Measurements from ENCODE around the gene MPZL2. TPM values are rescaled to one million over a fixed set of nuclear protein-coding genes. Genes with fewer than 3 reads are reported as not detected.

Gene MPZL2
- total and polyA plus RNA-seq, 2 donors from 2014 or later: 16.8 to 111 TPM

DNA sequence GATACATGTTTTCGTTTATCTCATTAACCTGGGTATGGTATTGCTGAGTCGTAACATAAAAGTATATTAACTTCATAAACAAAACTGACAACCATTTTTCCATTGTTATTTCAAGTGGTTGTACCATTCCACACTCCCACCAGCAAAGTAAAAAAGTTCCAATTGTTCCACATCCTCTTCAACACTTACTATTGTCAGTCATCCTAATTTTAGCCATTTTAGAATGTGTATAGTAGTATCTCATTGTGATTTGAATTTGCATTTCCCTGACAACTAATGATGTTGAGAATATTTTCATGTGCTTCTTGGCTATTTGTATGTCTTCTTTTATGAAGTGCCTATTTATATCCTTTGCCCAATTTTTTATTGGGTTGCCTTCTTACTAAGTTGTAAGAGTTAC lies 30.0 kb upstream of the MPZL2 start:
- H3K4me3 ChIP-seq (ENCODE audit: low read length in 3 of 3): no peak overlapping the region
- no peaks in the 10 kb centered on the region for H3K4me1 ChIP-seq (ENCODE audit: control insufficient read depth in 2 of 3, insufficient read depth in 2 of 3, low read depth in 1 of 3, low read length in 3 of 3)
- no peak overlapping the region for H3K9ac ChIP-seq (ENCODE audit: low read length in 3 of 3)
- no peak overlapping the region for H3K27ac ChIP-seq (ENCODE audit: low read depth in 2 of 2, low read length in 2 of 2)
- TF ChIP-seq, protein P1, sequence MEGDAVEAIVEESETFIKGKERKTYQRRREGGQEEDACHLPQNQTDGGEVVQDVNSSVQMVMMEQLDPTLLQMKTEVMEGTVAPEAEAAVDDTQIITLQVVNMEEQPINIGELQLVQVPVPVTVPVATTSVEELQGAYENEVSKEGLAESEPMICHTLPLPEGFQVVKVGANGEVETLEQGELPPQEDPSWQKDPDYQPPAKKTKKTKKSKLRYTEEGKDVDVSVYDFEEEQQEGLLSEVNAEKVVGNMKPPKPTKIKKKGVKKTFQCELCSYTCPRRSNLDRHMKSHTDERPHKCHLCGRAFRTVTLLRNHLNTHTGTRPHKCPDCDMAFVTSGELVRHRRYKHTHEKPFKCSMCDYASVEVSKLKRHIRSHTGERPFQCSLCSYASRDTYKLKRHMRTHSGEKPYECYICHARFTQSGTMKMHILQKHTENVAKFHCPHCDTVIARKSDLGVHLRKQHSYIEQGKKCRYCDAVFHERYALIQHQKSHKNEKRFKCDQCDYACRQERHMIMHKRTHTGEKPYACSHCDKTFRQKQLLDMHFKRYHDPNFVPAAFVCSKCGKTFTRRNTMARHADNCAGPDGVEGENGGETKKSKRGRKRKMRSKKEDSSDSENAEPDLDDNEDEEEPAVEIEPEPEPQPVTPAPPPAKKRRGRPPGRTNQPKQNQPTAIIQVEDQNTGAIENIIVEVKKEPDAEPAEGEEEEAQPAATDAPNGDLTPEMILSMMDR (IDR thresholded peaks at IDR 0.05; ENCODE audit: borderline replicate concordance, extremely low read depth, insufficient read depth): no peak
- DNase-seq (no peak), FAIRE-seq (no peak)
- intact Hi-C loops (cut with DNase I): no loop called here
- no peaks in the 10 kb centered on the region for H3K9me3 ChIP-seq (ENCODE audit: control insufficient read depth in 2 of 3, insufficient read depth in 1 of 3, low read length in 3 of 3)
- no peaks in the 10 kb centered on the region for H3K27me3 ChIP-seq (ENCODE audit: control insufficient read depth, insufficient read depth, low read length)
- no peaks in the 10 kb centered on the region for H3K36me3 ChIP-seq (ENCODE audit: control insufficient read depth in 2 of 3, insufficient read depth in 3 of 3, low read length in 3 of 3)

DNA sequence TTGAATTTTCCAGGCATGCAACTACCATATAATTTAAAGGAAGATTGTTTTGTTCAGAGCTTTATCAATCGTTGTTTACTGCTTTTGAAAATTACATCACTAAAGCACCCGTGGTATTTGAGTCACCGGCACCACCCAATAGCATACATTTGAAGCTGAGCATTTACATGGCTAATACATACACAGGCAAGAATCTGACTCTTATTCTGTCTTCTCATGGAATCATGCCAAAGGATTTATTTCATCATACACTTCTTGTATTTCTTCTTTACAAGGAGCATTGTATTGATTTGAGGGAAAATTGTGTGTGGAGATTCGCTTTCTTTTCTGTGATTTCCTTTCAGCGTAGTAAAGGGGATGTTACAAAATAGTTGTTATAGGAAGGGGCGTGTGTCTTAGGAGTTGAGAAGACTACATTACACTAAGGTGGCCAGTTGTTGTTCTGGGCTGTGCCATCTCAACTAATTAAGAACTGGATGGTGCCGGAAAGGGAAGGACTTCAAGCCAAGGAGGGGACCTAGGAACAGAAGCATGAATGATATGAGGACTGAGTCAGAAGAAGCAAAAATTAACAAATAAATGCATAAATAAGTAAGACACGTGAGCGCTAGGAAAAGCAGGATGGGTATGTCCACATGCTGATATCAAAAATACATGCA lies 27.5 kb upstream of the MPZL2 start:
- intact Hi-C loops (cut with DNase I): no loop called here
- DNase-seq (no peak), FAIRE-seq (no peak)
- Histone ChIP-seq H3K4me1 (ENCODE audit: control insufficient read depth in 2 of 3, insufficient read depth in 2 of 3, low read depth in 1 of 3, low read length in 3 of 3) (no peaks in the 10 kb centered on the region), H3K36me3 (ENCODE audit: control insufficient read depth in 2 of 3, insufficient read depth in 3 of 3, low read length in 3 of 3) (no peaks in the 10 kb centered on the region), H3K27me3 (ENCODE audit: control insufficient read depth, insufficient read depth, low read length) (no peaks in the 10 kb centered on the region), H3K9me3 (ENCODE audit: control insufficient read depth in 2 of 3, insufficient read depth in 1 of 3, low read length in 3 of 3) (no peaks in the 10 kb centered on the region), H3K27ac (ENCODE audit: low read depth in 2 of 2, low read length in 2 of 2) (no peak overlapping the region), H3K9ac (ENCODE audit: low read length in 3 of 3) (no peak overlapping the region), H3K4me3 (ENCODE audit: low read length in 3 of 3) (no peak overlapping the region)
- TF ChIP-seq, protein P1 (IDR thresholded peaks at IDR 0.05; ENCODE audit: borderline replicate concordance, extremely low read depth, insufficient read depth): no peak

DNA sequence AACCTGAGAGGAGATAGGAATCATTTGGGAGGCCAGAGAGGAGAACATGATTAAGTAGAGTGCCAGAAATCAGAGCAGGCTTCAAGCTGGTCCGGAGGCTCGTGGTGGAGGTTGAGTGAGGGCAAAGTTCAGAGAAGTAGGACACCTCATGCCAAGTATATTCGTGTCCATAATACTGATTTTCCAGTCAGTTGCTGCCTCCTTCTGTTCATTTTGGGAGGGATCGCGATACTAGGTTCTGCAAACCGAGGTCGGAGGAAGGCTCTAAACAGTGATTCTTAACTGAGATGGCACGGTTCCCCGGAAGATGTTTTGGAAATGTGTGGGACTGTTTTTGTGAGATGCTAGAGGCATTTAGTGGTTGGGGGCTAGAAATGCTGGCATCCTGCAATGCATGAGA lies 26.8 kb upstream of the MPZL2 start:
- H3K9ac ChIP-seq (ENCODE audit: low read length in 3 of 3): no peak overlapping the region
- peak in 1 of 5 donors; percentile 32 for DNase-seq
- no peak overlapping the region for H3K4me3 ChIP-seq (ENCODE audit: low read length in 3 of 3)
- H3K4me1 ChIP-seq (ENCODE audit: control insufficient read depth in 2 of 3, insufficient read depth in 2 of 3, low read depth in 1 of 3, low read length in 3 of 3): no peaks in the 10 kb centered on the region
- no peaks in the 10 kb centered on the region for H3K36me3 ChIP-seq (ENCODE audit: control insufficient read depth in 2 of 3, insufficient read depth in 3 of 3, low read length in 3 of 3)
- no peak for FAIRE-seq
- no peaks in the 10 kb centered on the region for H3K27me3 ChIP-seq (ENCODE audit: control insufficient read depth, insufficient read depth, low read length)
- TF ChIP-seq, protein P1 (IDR thresholded peaks at IDR 0.05; ENCODE audit: borderline replicate concordance, extremely low read depth, insufficient read depth): peak; percentile 49
- no peaks in the 10 kb centered on the region for H3K9me3 ChIP-seq (ENCODE audit: control insufficient read depth in 2 of 3, insufficient read depth in 1 of 3, low read length in 3 of 3)
- intact Hi-C loops (cut with DNase I): no loop called here
- no peak overlapping the region for H3K27ac ChIP-seq (ENCODE audit: low read depth in 2 of 2, low read length in 2 of 2)

DNA sequence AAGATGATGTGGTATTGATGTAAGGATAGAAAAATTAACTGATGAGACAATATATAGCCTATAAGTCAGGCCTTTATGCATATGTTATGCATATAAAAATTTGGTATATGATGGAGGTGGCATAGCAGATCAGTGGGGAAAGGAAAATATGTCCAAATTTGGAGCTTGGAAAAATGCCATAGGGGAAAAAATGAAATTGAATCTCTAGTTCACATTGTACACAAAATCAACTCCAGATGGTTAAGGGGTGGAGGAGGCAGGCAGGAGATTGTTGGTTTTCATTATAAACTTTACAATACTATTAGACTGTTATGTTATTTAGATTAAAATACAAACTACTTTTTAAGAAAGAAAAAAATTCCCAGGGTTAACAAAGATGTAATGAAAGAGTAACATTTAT lies 25.3 kb upstream of the MPZL2 start:
- TF ChIP-seq, protein P1 (IDR thresholded peaks at IDR 0.05; ENCODE audit: borderline replicate concordance, extremely low read depth, insufficient read depth): no peak
- Histone ChIP-seq H3K4me1 (ENCODE audit: control insufficient read depth in 2 of 3, insufficient read depth in 2 of 3, low read depth in 1 of 3, low read length in 3 of 3) (no peaks in the 10 kb centered on the region), H3K9me3 (ENCODE audit: control insufficient read depth in 2 of 3, insufficient read depth in 1 of 3, low read length in 3 of 3) (no peaks in the 10 kb centered on the region), H3K27ac (ENCODE audit: low read depth in 2 of 2, low read length in 2 of 2) (no peak overlapping the region), H3K27me3 (ENCODE audit: control insufficient read depth, insufficient read depth, low read length) (no peaks in the 10 kb centered on the region), H3K36me3 (ENCODE audit: control insufficient read depth in 2 of 3, insufficient read depth in 3 of 3, low read length in 3 of 3) (no peaks in the 10 kb centered on the region), H3K9ac (ENCODE audit: low read length in 3 of 3) (no peak overlapping the region), H3K4me3 (ENCODE audit: low read length in 3 of 3) (no peak overlapping the region)
- no peak for FAIRE-seq
- intact Hi-C loops (cut with DNase I): no loop called here
- no peak for DNase-seq

Data from kidney (tissue), 14 donors.